PFSK-1 (cell line): ENCODE data around the gene TAF8.

Experiments used
- FOXP2 ChIP-seq: optimal IDR thresholded peaks from 2 replicates; pipeline ENCODE3; 2011; ENCODE audit warnings: borderline replicate concordance, control low read depth, inconsistent platforms; ENCODE audit not compliant: insufficient read depth; ENCODE audit errors: extremely low read length, extremely low read depth
- POLR2AphosphoS5 ChIP-seq: IDR thresholded peaks from 2 replicates; pipeline ENCODE4 v1.6.1; 2012; ENCODE audit warnings: low read depth, mild to moderate bottlenecking, control low read depth, low read length, moderate library complexity

GRCh38 chr6:42110683-42111082, 60.4 kb downstream of the TAF8 start:
- TF ChIP-seq FOXP2 = no peak
- no peak for TF ChIP-seq POLR2AphosphoS5
